HepG2 (cell line): ENCODE measurements around the gene CLCNKA. TPM values are rescaled to one million over a fixed set of nuclear protein-coding genes. Genes with fewer than 3 reads are reported as not detected.

Experiments used
- ATAC-seq: fragments of 200-7000 bp; cut with Tn5 transposase; 3 replicates; pipeline ENCODE4 v1.9.1; 2020; ENCODE audit warnings: mild to moderate bottlenecking, moderate library complexity
- Bru-seq: library from RNA; stranded (reverse); fragments of 400-500 nt; gene quantifications from one replicate; lab custom pipeline; 2021; lab: Mats Ljungman, UMichigan
- BruChase-seq, 2 experiments: library from RNA; stranded (reverse); fragments of 400-500 nt; gene quantifications; one replicate each; lab custom pipeline; 2021; lab: Mats Ljungman, UMichigan
- BruUV-seq: library from RNA; stranded (reverse); fragments of 400-500 nt; replicated peaks from 2 replicates; lab custom pipeline; 2021; lab: Mats Ljungman, UMichigan
- CTCF ChIA-PET: fragments of 300-600 bp; formaldehyde crosslinking; extraction: SDS; loops from one replicate; lab custom pipeline; 2021; ENCODE audit warnings: low total read pairs, inconsistent platforms, low intra/inter-chr PET ratio; lab: Yijun Ruan, JAX
- POLR2A ChIA-PET: fragments of 350-600 bp; sonication (Branson Sonifier 250); formaldehyde crosslinking; loops from one replicate; lab custom pipeline; 2020; ENCODE audit warnings: antibody characterized with exemption, inconsistent platforms; lab: Yijun Ruan, JAX
- DNase-seq: peaks from one replicate; pipeline ENCODE4 v3.0.0-alpha.2; 2015; ENCODE audit warnings: low spot score
- FAIRE-seq: peaks from 3 replicates; lab custom pipeline; 2011; peaks lifted over from hg19 to GRCh38; lab: Jason Lieb, UNC
- H2AFZ ChIP-seq: one replicate; pipeline ENCODE4 v1.6.1; 2011; ENCODE audit warnings: low read length, inconsistent platforms
- H3K27ac ChIP-seq: fragments of 300-600 bp; 3 replicates; pipeline ENCODE4 v1.8.0; 2011; ENCODE audit warnings: mixed run types, mild to moderate bottlenecking, mixed read lengths, low read length, inconsistent platforms; ENCODE audit not compliant: insufficient read depth; ENCODE audit errors: extremely low read length
- H3K27me3 ChIP-seq, 2 experiments: fragments of 200-600 bp in 1 of 2; 2 replicates in 1 of 2; 3 replicates in 1 of 2; pipeline versions ENCODE4 v1.6.0 to v1.8.0; 2011; ENCODE audit warnings: low read length in 2 of 2, mild to moderate bottlenecking in 2 of 2, moderate library complexity in 2 of 2, inconsistent platforms in 1 of 2; ENCODE audit not compliant: insufficient read depth in 2 of 2, control insufficient read depth in 1 of 2
- H3K36me3 ChIP-seq, 2 experiments: fragments of 200-600 bp in 1 of 2; replicated peaks in 1 of 2; 2 replicates in 1 of 2; 3 replicates in 1 of 2; pipeline versions ENCODE4 v1.5.1 to v1.8.0; 2011; ENCODE audit warnings: low read length in 2 of 2, inconsistent platforms in 1 of 2; ENCODE audit not compliant: insufficient read depth in 2 of 2, control insufficient read depth in 1 of 2
- H3K4me1 ChIP-seq: 2 replicates; pipeline ENCODE4 v1.5.1; 2012; ENCODE audit warnings: low read length, inconsistent platforms; ENCODE audit not compliant: insufficient read depth
- H3K4me2 ChIP-seq: 2 replicates; pipeline ENCODE4 v1.6.0; 2011; ENCODE audit warnings: low read depth, low read length, inconsistent platforms
- H3K4me3 ChIP-seq, 3 experiments: fragments of 200-600 bp in 1 of 3; sonication (generic), shearing (Covaris generic) in 1 of 3; replicated peaks in 1 of 3; 2 replicates each; pipeline ENCODE4 v1.5.1; 2011 to 2016; ENCODE audit warnings: low read length in 3 of 3, inconsistent platforms in 2 of 3, low read depth in 2 of 3, mild to moderate bottlenecking in 2 of 3, control low read depth in 1 of 3, mixed read lengths in 1 of 3; ENCODE audit not compliant: insufficient read depth in 1 of 3
- H3K79me2 ChIP-seq: one replicate; pipeline ENCODE4 v1.6.1; 2011; ENCODE audit warnings: low read length, inconsistent platforms; ENCODE audit not compliant: insufficient read depth
- H3K9ac ChIP-seq: 2 replicates; pipeline ENCODE4 v1.6.0; 2011; ENCODE audit warnings: mild to moderate bottlenecking, low read depth, low read length, inconsistent platforms; ENCODE audit not compliant: insufficient read depth
- H3K9me3 ChIP-seq: 2 replicates; pipeline ENCODE4 v1.5.1; 2012; ENCODE audit warnings: mild to moderate bottlenecking, low read length
- H4K20me1 ChIP-seq: 2 replicates; pipeline ENCODE4 v1.6.0; 2011; ENCODE audit warnings: inconsistent platforms, mild to moderate bottlenecking, low read length, moderate library complexity; ENCODE audit not compliant: insufficient read depth
- SAP130 ChIP-seq: IDR thresholded peaks from 2 replicates; pipeline ENCODE4 v1.6.1; 2016; ENCODE audit warnings: low read depth
- ZNF652 ChIP-seq: IDR thresholded peaks from 2 replicates; pipeline ENCODE4 v1.6.1; 2016; ENCODE audit warnings: low read depth, borderline replicate concordance
- WGBS: methylation state at CpG from one replicate; pipeline ENCODE4 v1.1.6; 2017; ENCODE audit warnings: low lambda C conversion rate; 5-methylcytosine and 5-hydroxymethylcytosine counted together
- in situ Hi-C: cut with HindIII; loops from 2 replicates; pipeline ENCODE4 v1.10.0; 2017; ENCODE audit warnings: low pct_unique_long_range_greater_than_20kb; ENCODE audit not compliant: extremely low pct_ligation_motif_present
- intact Hi-C: fragments of 100-400 bp; cut with micrococcal nuclease; formaldehyde crosslinking; loops from one replicate; pipeline ENCODE4 v1.10.0; 2022; ENCODE audit not compliant: unreplicated experiment
- long read RNA-seq, 2 experiments: library from RNA in 1 of 2; library from polyadenylated mRNA in 1 of 2; stranded (forward) in 1 of 2; unstranded in 1 of 2; transcript quantifications; one replicate each; pipeline ENCODE4 v2.0.0, GENCODE V29; 2019 to 2022
- polyA minus RNA-seq, 3 experiments: library from RNA; depleted of rRNA, polyadenylated mRNA; stranded (reverse); fragments of >200 nt; gene quantifications; 2 replicates each; pipeline ENCODE4 v1.2.3, GENCODE V29; 2011; ENCODE audit warnings: low replicate concordance in 1 of 3
- polyA plus RNA-seq, 8 experiments: library from polyadenylated mRNA; depleted of rRNA in 3 of 8; stranded (reverse) in 7 of 8; unstranded in 1 of 8; fragments of >200 nt; fragmentation: Illumina TruSeq in 4 of 8; extraction: Trizol in 4 of 8; gene quantifications; 2 replicates each; pipeline versions ENCODE4 v1.2.1 to v1.2.3, GENCODE V29; 2011 to 2016; ENCODE audit warnings: low read depth in 4 of 8, missing spikeins in 1 of 8, mixed read lengths in 1 of 8; ENCODE audit not compliant: insufficient read depth in 1 of 8
- total RNA-seq, 5 experiments: library from RNA; depleted of rRNA; stranded (reverse); fragments of >200 nt; fragmentation: Illumina TruSeq; extraction: Trizol; gene quantifications; 2 replicates each; pipeline ENCODE4 v1.2.3, GENCODE V29; 2016; ENCODE audit warnings: low read depth in 1 of 5
- TF ChIP-seq, protein P1 (sequence below): sonication (generic); formaldehyde crosslinking; IDR thresholded peaks from 2 replicates; pipeline ENCODE4 v1.8.1; 2023; ENCODE audit warnings: mild to moderate bottlenecking, missing genetic modification reagents
- TF ChIP-seq, protein P2 (sequence below), 2 experiments: fragments of 450-650 bp in 1 of 2; sonication (generic) in 1 of 2; formaldehyde crosslinking in 1 of 2; IDR thresholded peaks; 2 replicates each; pipeline versions ENCODE4 v1.6.1 to v1.8.0; 2016 to 2022; ENCODE audit warnings: antibody characterized with exemption in 1 of 2, mild to moderate bottlenecking in 1 of 2, missing genetic modification reagents in 1 of 2
- TF ChIP-seq, protein P3 (sequence below): sonication (generic); formaldehyde crosslinking; IDR thresholded peaks from 2 replicates; pipeline ENCODE4 v1.4.0; 2020; ENCODE audit warnings: low read depth, missing genetic modification reagents

CLCNKA gene
- not detected in 2 replicates for total RNA-seq (2016; rRNA removed; fragmentation: Illumina TruSeq; extraction: Trizol)
- not detected in 2 replicates for total RNA-seq (2016; cell fraction: cytosol; rRNA removed; fragmentation: Illumina TruSeq; extraction: Trizol; ENCODE audit: low read depth)
- total RNA-seq (2016; cell fraction: insoluble cytoplasmic fraction; rRNA removed; fragmentation: Illumina TruSeq; extraction: Trizol) = not detected in 2 replicates
- not detected in 2 replicates for total RNA-seq (2016; cell fraction: membrane; rRNA removed; fragmentation: Illumina TruSeq; extraction: Trizol)
- not detected in 2 replicates for total RNA-seq (2016; cell fraction: nucleus; rRNA removed; fragmentation: Illumina TruSeq; extraction: Trizol)
- 0.03 and 0.07 TPM in 2 replicates for polyA plus RNA-seq (2011; rRNA removed)
- not detected in 2 replicates for polyA plus RNA-seq (2011; cell fraction: cytosol; rRNA removed)
- 0.47 and 1.8 TPM in 2 replicates for polyA plus RNA-seq (2011; cell fraction: nucleus; rRNA removed)
- 0.25 TPM in 1 of 2 replicates, not detected in the other for polyA plus RNA-seq (2012)
- polyA plus RNA-seq (2016; cell fraction: cytosol; fragmentation: Illumina TruSeq; extraction: Trizol; ENCODE audit: low read depth) = not detected in 2 replicates
- polyA plus RNA-seq (2016; cell fraction: insoluble cytoplasmic fraction; fragmentation: Illumina TruSeq; extraction: Trizol; ENCODE audit: low read depth) = not detected in 2 replicates
- polyA plus RNA-seq (2016; cell fraction: membrane; fragmentation: Illumina TruSeq; extraction: Trizol; ENCODE audit: low read depth) = not detected in 2 replicates
- not detected in 2 replicates for polyA plus RNA-seq (2016; cell fraction: nucleus; fragmentation: Illumina TruSeq; extraction: Trizol; ENCODE audit: insufficient read depth, low read depth)
- 0.88 TPM in 1 of 2 replicates, not detected in the other for polyA minus RNA-seq (2011; rRNA and poly(A)+ RNA removed; ENCODE audit: low replicate concordance)
- not detected in 2 replicates for polyA minus RNA-seq (2011; cell fraction: cytosol; rRNA and poly(A)+ RNA removed)
- 0.75 and 2.3 TPM in 2 replicates for polyA minus RNA-seq (2011; cell fraction: nucleus; rRNA and poly(A)+ RNA removed)
- percentile 12 among the genes with signal in this experiment for Bru-seq, nascent RNA
- not detected for BruChase-seq, experiment 1, labeled RNA remaining after a 6-hour chase
- BruChase-seq, experiment 2, labeled RNA remaining after a 2-hour chase = percentile 11 among the genes with signal in this experiment
- long read RNA-seq, experiment 1 = 0 reads
- long read RNA-seq, experiment 2 = 0 reads

DNA sequence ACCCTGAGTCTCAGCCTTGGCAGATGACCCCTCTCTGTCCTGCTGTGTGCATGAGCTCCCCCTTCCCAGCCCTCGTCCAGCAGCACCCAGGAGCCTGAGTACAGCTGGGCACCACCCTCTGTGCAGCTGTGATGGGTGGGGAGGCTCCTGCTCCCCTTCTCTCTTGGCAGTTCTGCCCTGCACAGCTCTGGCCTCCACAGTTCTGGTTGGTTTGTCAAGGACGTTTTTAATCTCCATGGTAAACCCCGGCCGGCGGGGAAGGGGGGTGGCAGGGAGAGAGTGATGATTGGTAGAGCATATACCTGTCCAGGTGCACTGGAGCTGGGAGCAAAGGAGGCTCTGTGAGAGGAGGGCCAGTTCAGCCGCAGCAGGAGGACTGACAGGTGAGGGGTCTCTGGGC lies at the start of gene CLCNKA:
CLCNKA (plus strand) TSS at position 356 of the 400 bp plus-strand sequence. CDS start 584 bp downstream, outside the sequence.
- no peaks in the 10 kb centered on the region for H3K79me2 ChIP-seq
- no peak for DNase-seq
- no peak within 1 kb of the TSS for H2AFZ ChIP-seq
- H3K36me3 ChIP-seq = no peaks in the 10 kb centered on the region
- 14% methylated on average over 6 of the region's 6 CpGs for WGBS
- H3K27ac ChIP-seq = no peak within 1 kb of the TSS
- no peak within 1 kb of the TSS for H3K9ac ChIP-seq
- no TSS peak for BruUV-seq
- H3K4me3 ChIP-seq = no peak within 1 kb of the TSS
- no peak for FAIRE-seq
- H3K27me3 ChIP-seq = peaks cover 11 to 72% of the 10 kb centered on the region in 2 experiments; a peak in 4 of 5 replicates
- ATAC-seq = no peak
- H4K20me1 ChIP-seq = no peaks in the 10 kb centered on the region
- no peak within 1 kb of the TSS for H3K4me2 ChIP-seq
- H3K4me1 ChIP-seq = peaks cover 38% of the 10 kb centered on the region
- intact Hi-C loops (no loop called here), in situ Hi-C loops (no loop called here)
- ChIA-PET CTCF (no interaction called here), POLR2A (no interaction called here)
- H3K9me3 ChIP-seq = no peaks in the 10 kb centered on the region
- TF ChIP-seq, protein P1, sequence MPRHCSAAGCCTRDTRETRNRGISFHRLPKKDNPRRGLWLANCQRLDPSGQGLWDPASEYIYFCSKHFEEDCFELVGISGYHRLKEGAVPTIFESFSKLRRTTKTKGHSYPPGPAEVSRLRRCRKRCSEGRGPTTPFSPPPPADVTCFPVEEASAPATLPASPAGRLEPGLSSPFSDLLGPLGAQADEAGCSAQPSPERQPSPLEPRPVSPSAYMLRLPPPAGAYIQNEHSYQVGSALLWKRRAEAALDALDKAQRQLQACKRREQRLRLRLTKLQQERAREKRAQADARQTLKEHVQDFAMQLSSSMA = no peak
- TF ChIP-seq ZNF652 (CRISPR knock-in tag) (no peak), SAP130 (CRISPR knock-in tag) (no peak)
- TF ChIP-seq, protein P2, sequence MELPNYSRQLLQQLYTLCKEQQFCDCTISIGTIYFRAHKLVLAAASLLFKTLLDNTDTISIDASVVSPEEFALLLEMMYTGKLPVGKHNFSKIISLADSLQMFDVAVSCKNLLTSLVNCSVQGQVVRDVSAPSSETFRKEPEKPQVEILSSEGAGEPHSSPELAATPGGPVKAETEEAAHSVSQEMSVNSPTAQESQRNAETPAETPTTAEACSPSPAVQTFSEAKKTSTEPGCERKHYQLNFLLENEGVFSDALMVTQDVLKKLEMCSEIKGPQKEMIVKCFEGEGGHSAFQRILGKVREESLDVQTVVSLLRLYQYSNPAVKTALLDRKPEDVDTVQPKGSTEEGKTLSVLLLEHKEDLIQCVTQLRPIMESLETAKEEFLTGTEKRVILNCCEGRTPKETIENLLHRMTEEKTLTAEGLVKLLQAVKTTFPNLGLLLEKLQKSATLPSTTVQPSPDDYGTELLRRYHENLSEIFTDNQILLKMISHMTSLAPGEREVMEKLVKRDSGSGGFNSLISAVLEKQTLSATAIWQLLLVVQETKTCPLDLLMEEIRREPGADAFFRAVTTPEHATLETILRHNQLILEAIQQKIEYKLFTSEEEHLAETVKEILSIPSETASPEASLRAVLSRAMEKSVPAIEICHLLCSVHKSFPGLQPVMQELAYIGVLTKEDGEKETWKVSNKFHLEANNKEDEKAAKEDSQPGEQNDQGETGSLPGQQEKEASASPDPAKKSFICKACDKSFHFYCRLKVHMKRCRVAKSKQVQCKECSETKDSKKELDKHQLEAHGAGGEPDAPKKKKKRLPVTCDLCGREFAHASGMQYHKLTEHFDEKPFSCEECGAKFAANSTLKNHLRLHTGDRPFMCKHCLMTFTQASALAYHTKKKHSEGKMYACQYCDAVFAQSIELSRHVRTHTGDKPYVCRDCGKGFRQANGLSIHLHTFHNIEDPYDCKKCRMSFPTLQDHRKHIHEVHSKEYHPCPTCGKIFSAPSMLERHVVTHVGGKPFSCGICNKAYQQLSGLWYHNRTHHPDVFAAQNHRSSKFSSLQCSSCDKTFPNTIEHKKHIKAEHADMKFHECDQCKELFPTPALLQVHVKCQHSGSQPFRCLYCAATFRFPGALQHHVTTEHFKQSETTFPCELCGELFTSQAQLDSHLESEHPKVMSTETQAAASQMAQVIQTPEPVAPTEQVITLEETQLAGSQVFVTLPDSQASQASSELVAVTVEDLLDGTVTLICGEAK (IDR thresholded peaks at IDR 0.05) = no peak
- TF ChIP-seq, protein P2 (CRISPR knock-in tag; IDR thresholded peaks at IDR 0.05) = no peak
- TF ChIP-seq, protein P3, sequence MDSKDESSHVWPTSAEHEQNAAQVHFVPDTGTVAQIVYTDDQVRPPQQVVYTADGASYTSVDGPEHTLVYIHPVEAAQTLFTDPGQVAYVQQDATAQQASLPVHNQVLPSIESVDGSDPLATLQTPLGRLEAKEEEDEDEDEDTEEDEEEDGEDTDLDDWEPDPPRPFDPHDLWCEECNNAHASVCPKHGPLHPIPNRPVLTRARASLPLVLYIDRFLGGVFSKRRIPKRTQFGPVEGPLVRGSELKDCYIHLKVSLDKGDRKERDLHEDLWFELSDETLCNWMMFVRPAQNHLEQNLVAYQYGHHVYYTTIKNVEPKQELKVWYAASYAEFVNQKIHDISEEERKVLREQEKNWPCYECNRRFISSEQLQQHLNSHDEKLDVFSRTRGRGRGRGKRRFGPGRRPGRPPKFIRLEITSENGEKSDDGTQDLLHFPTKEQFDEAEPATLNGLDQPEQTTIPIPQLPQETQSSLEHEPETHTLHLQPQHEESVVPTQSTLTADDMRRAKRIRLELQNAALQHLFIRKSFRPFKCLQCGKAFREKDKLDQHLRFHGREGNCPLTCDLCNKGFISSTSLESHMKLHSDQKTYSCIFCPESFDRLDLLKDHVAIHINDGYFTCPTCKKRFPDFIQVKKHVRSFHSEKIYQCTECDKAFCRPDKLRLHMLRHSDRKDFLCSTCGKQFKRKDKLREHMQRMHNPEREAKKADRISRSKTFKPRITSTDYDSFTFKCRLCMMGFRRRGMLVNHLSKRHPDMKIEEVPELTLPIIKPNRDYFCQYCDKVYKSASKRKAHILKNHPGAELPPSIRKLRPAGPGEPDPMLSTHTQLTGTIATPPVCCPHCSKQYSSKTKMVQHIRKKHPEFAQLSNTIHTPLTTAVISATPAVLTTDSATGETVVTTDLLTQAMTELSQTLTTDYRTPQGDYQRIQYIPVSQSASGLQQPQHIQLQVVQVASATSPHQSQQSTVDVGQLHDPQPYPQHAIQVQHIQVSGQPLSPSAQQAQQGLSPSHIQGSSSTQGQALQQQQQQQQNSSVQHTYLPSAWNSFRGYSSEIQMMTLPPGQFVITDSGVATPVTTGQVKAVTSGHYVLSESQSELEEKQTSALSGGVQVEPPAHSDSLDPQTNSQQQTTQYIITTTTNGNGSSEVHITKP = no peak
